GM23248 (cell line): ENCODE measurements around the gene CACNA1I.

Source experiments
- EZH2 ChIP-seq: fragments of 200-600 bp; sonication (generic); IDR thresholded peaks from 2 replicates; pipeline ENCODE4 v1.6.1; 2018; ENCODE audit warnings: antibody characterized with exemption, mild to moderate bottlenecking; ENCODE audit not compliant: insufficient read depth, poor library complexity, severe bottlenecking
- EZH2phosphoT487 ChIP-seq: fragments of 200-600 bp; sonication (generic); IDR thresholded peaks from 2 replicates; pipeline ENCODE4 v1.6.1; 2018; ENCODE audit warnings: antibody characterized with exemption, moderate library complexity, mild to moderate bottlenecking, low read depth; ENCODE audit not compliant: insufficient read depth

GRCh38 chr22:39723463-39723862, 152.9 kb downstream of the CACNA1I start:
- no peak for TF ChIP-seq EZH2phosphoT487
- TF ChIP-seq EZH2: no peak
